Activated T-helper 1 cell treated with anti-CD3 and anti-CD28 coated beads, Interleukin-2, amount 50 U/mL, for 16 hours (primary cell): ENCODE measurements around the gene SRRM4.

Source experiments
- DNase-seq, 2 donors: peaks; one replicate each; pipeline ENCODE4 v3.0.0-alpha.2; 2020; ENCODE audit warnings: low read depth in 1 of 2, low spot score in 1 of 2

Gene SRRM4

DNA sequence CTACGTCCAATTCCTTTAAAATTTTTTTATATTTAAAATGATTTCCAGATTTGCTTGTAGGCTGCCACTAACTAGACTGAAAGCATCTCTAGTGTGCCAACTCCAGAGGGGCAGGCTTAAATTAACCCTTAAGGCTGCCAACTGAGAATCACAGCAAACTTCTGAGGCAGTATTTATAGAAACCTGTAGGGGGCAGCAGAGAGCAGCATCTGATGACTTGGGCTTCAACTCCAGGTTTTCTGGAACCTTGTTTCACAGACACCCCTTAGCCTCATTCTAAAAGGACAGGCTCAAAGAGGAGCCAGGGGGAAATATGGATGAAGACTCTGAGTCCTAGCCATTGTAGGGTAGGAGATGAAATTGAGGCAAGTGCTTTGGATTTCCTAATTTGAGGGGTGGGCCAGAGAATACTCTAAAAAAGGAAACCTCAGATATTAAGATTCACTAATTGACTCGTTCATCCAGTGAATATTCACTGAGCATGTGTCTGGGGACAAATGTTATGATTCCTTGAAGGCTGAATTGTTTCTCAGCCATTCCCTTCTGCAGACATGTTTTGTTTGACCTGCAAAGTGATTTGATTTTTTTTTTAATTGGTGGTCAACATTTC lies 134.1 kb downstream of the SRRM4 start:
- DNase-seq: no peak

DNA sequence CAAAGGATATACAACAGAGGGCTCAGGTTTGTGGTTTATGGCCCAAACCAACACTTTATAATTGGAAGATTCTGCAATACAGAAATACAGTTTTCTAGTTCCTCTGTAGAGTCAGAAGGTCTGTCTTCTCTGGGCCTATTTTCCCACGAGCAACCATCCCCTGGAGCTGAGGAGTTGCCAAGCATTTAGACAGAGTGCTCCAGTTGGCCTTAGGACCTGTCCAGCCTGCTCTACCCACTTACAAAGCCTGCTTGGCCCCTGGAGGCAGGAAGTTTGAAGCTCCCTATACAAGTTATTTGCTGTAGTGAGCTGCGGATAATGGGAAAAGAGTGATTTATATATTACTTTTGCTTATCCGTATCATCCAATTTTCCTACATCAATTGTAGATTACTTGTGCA lies 136.6 kb downstream of the SRRM4 start:
- DNase-seq: no peak

- DNase-seq: no peak
Observed at GRCh38 chr12:119118625-119119024, 137.3 kb downstream of the SRRM4 start.

GRCh38 chr12:119122047-119122446 lies 140.7 kb downstream of the SRRM4 start:
- DNase-seq: no peak

GRCh38 chr12:119122751-119123150 lies 141.4 kb downstream of the SRRM4 start:
- DNase-seq: no peak

DNA sequence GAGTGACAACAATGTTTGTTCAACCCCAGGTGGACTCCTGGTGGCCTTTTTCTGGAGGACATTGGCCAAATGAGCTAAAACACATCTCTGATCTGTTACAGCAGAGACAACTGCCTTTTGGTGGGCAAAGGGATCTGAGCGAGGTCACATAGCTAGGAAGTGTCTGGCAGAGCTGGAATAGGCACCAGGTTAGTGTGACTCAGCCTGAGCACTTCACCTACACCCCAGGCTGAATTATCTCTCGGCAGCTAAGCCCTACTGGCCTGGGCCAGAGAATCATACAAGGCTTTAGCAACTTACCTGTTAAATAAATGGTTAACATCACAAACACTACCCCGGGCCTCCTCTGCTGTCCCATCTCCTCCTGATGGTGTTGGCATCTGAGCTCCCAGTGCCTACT lies 147.2 kb downstream of the SRRM4 start:
- DNase-seq: no peak

DNA sequence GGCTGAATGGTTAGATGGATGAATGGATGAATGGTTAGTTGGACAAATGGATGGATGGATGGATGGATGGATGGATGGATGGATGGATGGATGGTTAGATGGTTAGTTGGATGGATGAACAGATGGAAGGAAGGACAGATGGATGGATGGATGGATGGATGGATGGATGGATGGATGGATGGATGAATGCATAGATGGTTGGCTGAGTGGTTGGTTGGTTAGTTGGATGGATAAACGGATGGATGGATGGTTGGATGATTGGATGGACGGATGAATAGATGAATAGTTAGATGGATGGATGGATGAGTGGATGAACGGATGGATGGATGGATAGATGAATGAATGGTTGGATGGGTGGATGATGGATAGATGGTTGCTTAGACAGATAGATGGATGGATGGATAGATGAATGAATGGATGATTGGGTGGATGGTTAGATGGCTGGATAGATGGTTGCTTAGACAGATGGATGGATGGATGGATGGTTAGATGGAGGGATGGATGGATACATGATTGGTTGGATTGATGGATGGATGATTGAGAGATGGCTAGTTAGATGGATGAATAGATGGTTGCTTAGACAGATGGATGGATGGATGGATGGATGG lies 148.6 kb downstream of the SRRM4 start:
- DNase-seq: no peak

GRCh38 chr12:119130523-119130922 lies 149.2 kb downstream of the SRRM4 start:
- no peak for DNase-seq

- no peak for DNase-seq
Observed at GRCh38 chr12:119134284-119135072, 153.1 kb downstream of the SRRM4 start.

DNA sequence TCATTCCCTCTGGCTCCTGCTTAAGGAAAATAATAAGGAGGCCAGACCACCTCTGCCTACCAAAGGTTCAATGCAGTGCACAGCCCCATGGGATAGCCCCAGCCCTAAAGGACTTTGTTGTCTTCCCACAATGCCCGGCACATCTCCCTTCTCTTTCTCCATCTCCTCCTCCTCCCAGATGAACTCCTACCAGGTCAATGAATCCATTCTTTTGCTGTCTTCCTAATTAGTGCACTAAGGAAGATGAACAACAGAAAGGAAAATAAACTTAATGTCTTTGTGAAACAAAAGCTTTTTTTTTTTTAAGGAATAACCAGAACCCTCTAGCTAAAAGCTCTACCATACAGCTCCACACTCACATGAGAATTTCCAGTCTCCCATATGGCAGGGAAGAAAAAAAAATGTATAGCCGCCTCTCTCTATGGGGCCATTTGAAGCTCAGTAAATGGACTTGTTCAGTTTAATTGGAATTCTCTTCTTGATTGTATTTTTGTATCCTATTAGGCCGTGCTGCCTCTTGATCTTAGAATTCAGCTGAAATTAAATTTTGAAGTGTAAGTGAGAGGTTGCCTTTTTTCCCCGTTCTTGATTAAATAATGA lies 155.6 kb downstream of the SRRM4 start:
- DNase-seq: no peak

DNA sequence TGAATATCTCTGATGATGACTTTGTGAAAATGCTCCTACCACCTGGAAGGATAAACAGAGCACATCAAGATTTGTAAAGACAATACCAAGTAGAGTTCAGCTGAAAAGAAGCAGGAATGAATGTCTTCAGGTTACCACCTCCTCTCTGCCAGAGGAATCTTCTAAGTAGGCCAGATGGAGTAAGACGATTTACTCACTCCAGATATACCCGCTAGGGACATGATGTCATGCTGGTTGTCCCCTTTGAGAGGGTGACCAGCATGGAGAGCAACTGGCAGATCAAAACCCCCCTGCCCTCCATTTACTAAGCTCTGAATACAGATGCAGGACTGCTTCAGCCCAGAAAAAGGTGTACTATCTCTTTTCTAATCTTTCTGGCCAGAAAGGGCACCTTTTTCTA lies 158.1 kb downstream of the SRRM4 start:
- DNase-seq: no peak

GRCh38 chr12:119145367-119145766 lies 164.0 kb downstream of the SRRM4 start:
- no peak for DNase-seq

GRCh38 chr12:119147847-119148448 lies 166.6 kb downstream of the SRRM4 start:
- no peak for DNase-seq

DNA sequence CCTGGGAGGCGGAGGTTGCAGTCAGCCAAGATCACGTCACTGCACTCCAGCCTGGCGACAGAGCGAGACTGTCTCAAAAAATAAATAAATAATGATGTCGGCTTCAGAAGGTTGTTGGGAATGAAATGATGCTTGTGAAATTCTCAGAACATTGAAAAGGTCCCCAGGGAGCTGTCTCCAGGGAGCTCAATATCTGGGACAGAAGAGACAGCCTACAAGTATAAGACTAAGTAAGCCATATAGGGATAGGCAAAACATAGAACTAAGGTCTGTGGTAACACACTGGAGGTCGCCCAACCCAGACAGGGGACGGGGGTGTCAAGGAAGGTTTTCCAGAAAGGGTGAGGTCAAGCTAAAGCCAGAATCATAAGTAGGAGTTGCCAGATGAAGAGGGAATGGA lies 167.9 kb downstream of the SRRM4 start:
- DNase-seq: no peak

DNA sequence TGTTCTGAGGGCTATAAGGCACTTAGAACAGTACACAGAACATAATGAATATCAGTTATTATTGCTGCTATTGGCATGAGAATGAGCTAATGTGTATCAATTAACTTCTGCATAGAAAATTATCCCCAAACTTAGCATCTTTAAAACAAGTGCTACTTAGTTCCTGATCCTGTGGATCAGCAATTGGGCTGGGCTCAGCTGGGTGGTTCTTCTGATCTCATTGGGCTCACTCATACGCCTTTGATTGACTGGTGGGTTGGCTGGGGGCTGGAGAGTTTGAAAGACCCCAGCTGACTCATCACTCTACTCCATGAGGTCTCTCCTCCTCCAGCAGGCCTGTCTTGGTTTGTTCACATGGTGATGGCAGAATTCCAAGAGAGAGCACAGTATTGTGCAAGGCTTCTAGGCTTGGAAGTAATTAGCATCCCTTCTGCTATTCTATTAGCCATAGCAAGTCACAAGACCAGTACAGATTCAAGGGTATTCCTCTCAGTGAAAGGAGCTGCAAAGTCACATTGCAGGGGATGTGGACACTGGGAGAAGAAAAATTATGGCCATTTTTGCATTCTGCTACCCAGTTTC lies 170.2 kb downstream of the SRRM4 start:
- DNase-seq: no peak

- DNase-seq: no peak
Observed at GRCh38 chr12:119153477-119154434, 172.4 kb downstream of the SRRM4 start.

GRCh38 chr12:119154435-119154818 lies 173.1 kb downstream of the SRRM4 start:
- no peak for DNase-seq

- no peak for DNase-seq
Observed at GRCh38 chr12:119156401-119157044, 175.2 kb downstream of the SRRM4 start.

- no peak for DNase-seq
Observed at GRCh38 chr12:119157528-119157927, 176.2 kb downstream of the SRRM4 start.

- DNase-seq: no peak
Observed at GRCh38 chr12:119157978-119158377, 176.6 kb downstream of the SRRM4 start.
